Cardiac septum (tissue), 1 donor: ENCODE measurements around the gene CRMP1. TPM values are rescaled to one million over a fixed set of nuclear protein-coding genes. Genes with fewer than 3 reads are reported as not detected.

Source experiments
- DNase-seq: peaks from one replicate; pipeline ENCODE4 v3.0.0-alpha.2; 2020; ENCODE audit warnings: low spot score
- intact Hi-C: fragments of 100-400 bp; cut with DNase I; formaldehyde crosslinking; loops from one replicate; pipeline ENCODE4 v1.14.0; 2022
- long read RNA-seq: library from polyadenylated mRNA; unstranded; transcript quantifications from one replicate; pipeline ENCODE4 v2.0.0, GENCODE V29; 2021
- total RNA-seq: library from RNA; stranded (reverse); fragmentation: NEBNext Ultra II Directional; extraction: Animal tissue kit (Norgen Biotek cat#: 25700); gene quantifications from one replicate; pipeline ENCODE4 v1.2.1, GENCODE V29; 2021
- donor health status: DM: no; HTN: no; CAD: no.

CRMP1 gene
- total RNA-seq = 1.9 TPM
- long read RNA-seq, partial matches to known transcripts = 1 of 5 reads
- long read RNA-seq, other reads (novel, unspliced or antisense) = 0 of 5 reads

DNA sequence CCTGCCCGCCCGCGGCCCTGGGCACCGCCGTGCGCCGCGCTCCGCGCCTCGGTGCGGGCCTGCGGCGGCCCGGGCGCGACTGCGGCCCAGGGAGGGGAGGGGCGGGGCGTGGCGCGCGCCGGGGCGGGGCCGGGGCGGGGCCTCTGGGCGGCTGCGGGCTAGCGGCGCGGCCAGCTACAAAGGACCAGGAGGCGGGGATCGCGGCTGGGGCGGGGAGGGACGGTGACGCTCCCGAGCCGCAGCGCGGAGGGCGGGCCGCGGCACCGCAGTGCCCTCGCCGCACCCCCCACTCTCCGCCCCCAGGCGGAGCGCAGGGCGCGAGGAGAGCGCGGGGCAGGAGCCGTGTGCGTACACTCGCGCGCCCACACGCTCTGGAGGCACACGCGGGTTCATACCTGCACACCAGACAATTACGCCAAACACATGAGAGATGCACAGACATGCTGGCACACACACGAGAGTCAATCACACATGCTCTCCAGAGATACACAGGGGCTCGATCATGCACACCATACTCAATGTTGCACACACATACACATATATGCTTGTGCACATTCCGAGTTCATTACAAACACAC is at the start of gene CRMP1:
Gene CRMP1 (minus strand): TSS at position 83 of the 577 bp plus-strand sequence. CDS start 117 bp downstream, outside the sequence.
- intact Hi-C loops = no loop called here

DNA sequence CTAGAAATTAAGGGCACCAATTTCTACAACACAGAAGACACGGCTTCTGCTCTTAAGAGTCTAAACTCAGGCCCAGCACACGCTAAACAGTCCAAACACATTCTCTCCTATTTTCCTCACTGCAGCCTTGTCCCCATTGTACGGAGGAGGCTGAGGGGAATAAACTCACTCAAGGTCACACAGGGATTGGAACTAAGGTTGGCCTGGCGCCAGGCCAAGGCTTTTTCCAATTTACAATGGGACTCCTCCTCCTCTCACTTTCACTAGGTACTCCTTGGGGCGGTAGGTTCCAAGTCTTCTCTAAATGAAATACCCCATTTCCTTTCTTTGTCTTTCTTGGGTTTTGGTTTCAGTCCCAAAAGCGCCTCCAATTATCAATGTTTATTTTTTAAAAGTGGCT is 48.7 kb upstream of the CRMP1 start:
- intact Hi-C loops = no loop called here
- peak; percentile 51 for DNase-seq

More for the DNA sequence above, at the start of gene CRMP1:
- no peak for DNase-seq

DNA sequence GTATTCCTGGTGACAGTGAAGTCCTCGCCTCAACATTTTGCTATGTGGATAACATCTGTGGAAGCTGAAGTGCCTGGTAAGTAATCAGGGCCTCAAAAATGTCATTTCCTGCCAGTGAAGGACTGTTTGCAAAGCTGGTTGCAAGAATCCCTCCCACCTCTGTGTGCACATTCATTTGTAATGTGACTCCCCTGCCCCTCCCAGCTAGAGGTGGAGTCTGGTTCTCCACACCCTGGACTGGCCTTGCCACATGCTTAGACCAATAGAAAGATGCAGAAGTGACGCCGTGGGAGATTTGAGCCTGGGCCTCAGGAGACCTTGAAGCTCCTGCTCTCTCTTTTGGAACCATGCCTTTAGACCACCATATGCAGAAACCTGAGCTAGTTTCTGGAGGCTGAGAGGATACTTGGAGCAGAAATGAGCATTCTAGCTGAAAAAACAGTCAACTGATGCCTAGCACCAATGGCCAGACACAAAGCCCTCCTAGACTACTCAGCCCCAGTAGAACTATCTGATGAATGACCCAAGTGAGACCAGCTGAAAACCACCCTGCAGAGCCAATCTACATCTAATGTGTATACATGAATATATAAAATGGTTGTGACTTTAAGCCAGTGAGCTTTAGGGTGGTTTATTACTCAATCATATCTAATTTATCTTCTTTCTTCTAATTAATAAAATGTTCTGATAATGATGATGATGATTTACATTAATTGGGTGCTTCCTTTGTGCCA is 47.8 kb upstream of the CRMP1 start:
- intact Hi-C loops = no loop called here
- peak; percentile 27 for DNase-seq

DNA sequence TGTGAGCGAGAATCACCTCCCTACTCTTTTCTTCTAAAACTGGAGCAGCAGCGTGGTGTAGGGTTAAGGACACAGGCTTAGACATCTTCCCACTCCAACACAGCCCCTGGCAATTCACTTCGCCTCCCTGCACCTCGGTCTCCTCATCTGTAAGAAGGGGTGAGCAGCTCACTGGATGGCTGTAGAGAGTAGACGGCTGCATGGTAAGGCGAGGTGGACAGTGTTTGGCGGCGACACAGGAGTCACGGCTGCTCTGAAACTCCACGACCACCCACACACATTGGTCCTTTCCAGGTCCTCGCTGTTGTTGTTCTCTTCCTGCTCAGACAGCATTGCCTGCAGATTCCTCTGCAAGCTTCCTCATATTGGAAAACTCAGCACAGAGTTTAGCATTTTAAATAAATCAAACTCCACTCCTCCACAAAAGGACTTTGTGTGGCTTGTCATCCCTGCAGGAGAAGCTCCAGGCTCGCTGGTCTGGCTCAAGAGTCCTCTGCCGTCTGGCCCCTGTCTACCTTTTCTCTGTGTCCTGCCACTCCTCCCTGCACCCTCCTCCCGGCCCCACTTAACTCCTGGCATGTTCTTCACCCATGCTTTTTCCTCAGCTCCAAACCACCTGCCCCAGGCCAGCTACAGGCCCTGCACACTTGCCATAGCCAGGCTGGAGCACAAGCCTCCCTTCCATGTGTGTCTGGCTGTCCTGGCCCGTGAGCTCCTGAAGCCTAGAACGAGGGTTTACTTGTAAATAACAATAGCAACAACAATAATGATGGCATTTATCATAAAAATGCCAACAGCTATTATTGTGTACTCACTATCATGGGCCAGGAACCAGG is 41.3 kb upstream of the CRMP1 start:
- intact Hi-C loops = no loop called here
- peak; percentile 63 for DNase-seq

DNA sequence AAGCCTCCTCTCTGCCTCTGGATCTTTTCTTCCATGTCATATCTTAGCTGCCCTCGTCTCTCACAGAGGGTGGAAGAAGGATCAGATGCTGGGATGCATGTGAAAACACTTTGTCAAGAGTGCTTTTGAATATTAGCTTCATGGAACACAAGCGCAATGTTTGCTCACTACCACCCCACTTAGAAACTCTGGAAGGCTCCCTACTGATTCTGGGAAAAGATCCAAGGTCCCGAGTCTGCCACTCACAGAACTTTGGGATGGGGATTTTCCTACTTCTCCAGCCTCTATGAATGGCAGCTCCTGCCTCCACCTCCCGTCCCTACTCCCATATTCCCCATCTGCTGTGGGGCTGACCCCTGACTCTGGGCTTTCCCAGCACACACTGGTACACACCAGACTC is 40.2 kb upstream of the CRMP1 start:
- DNase-seq = peak; percentile 33
- intact Hi-C loops = no loop called here

DNA sequence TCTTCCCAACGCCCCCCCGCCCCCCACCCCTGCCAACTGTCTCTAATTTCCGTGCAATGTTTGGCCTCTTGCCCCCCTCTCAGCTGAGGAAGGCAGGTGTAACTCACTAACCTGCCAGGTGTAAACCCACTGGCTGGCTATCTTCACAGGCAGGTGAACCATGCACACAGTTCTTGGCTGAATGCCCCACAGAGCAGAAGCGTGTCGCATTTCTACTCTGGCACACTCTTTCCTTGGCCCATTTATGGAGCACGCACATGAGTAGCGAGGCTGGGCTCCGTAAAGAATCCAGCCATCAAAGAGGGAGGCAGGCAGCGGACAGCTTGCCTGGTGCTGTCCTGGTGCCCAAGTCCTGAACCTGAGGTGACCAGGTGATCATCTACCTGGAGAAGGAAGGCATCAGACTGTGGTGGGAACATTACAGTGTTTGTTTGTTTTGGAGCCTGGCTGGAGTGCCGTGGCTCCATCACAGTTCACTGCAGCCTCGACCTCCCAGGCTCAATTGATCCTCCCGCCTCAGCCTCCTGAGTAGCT is 39.2 kb upstream of the CRMP1 start:
- intact Hi-C loops = no loop called here
- DNase-seq = peak; percentile 47

DNA sequence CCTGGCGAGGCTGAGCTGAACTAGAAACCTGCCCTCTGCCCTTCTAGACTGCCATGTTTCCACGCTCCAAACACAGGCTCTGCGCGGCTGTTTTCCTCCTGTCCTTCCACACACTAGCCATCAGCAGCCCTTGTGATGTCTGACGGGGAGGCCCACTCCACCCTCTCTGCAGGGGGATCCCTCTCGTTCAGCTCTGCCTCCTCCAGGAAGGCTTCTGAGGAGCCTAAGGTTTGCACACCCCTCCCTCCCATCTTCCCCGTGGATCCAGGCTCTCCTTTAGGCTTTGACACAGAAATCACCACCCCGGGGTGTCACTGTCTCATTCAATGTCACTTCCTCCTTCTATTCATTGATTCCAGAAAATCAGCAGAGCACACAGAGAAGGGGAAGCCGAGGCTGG is 38.6 kb upstream of the CRMP1 start:
- intact Hi-C loops = no loop called here
- no peak for DNase-seq

DNA sequence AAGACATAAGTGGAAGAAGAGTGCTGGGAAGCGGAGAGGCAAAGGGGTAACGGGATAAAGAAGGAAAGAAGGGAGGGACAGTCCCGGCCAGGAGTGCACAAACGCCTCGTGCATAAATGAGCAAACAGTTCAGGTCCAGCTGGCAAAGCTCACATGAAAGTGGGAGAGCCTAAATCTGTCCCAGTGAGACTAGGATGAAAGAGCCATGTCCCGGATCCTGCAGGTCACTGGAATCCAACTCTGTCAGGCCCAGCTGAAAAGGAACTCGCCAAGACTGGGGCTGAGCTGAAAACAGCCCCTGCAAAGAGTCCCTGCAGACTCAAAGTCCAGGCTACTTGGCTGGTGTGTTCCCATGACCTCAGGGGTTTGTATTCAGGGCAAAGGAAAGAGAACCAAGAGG is 38.0 kb upstream of the CRMP1 start:
- DNase-seq = no peak
- intact Hi-C loops = no loop called here

DNA sequence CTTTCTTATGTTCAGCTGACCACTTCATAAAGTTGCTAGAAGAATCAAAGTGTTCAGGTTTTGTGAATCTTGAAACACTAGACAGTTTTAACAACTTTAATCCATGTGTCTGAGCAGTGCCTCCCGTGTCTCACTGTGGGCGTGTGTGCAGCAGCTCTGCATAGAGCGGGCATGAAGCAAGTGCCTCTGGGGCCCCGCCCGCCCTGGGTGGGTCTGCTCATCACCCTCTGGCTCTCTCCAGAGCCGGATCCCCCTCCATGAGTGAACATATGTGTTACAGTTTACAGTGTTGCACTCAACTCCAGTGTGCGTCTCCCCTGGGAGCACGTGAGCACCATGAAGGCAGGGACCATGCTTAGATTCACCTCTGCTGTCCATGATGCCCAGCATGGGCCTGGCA is 37.6 kb upstream of the CRMP1 start:
- intact Hi-C loops = no loop called here
- DNase-seq = peak; percentile 36

DNA sequence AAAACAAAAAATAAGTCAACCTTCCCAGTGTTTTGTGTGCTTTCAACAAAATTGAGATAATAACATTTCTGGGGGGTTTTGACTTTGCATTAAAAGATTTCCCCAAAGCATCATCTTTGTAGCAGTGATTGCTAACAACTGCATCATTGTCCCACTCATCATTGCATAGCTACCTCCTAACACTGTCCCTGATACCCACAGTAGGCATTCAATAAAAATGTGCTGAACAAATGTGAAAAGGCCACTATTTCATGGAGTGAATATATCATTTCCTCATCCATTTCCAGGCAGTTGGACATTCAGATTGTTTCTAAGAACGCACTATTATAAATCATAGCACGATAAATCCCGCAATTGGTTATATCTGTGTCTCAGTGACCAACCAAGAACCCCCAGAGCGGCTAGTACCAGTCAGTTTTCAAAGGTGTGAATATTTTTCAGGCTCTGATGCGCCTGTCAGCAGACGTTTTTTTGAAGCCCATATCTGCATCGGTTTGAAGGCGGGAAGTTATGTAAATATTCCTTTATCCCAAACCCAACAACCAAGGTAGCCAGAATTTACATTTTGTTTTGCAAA is 36.0 kb upstream of the CRMP1 start:
- intact Hi-C loops = no loop called here
- DNase-seq = no peak

DNA sequence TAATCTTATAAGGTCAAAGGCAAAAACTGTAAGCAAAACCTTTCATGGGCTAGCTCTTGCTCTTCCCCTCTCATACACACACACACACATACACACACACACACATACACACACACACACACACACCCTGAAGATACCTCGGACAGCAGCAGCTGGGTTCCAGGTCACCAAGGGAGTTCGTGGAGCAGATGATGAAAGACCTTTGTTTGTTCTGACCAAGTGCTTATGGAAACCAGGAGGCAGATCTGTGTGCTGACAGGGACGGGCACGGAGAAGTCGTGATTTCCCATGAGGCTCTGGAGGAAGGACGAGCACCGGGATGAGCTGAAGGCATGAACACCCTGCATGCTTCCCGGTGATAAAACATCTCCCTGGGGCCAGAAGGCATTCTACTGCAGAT is 35.4 kb upstream of the CRMP1 start:
- no peak for DNase-seq
- intact Hi-C loops = no loop called here

DNA sequence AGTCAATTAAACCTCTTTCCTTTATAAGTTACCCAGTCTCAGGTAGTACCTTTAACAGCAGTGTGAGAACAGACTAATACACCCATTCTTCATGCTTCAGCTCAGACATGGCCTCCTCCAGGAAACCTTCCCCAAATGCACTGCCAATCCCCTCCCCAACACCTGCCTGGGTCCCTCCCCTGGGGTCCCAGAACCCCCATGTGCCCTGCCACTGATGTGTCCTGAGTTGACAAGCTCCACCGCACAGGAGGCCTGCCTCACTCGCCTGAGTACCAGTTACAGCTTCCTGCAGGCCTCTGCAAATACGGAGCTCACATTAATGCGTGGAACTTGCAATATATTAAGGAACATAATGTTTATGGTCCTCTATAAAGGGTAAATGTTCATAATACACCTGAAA is 34.9 kb upstream of the CRMP1 start:
- DNase-seq = no peak
- intact Hi-C loops = no loop called here

DNA sequence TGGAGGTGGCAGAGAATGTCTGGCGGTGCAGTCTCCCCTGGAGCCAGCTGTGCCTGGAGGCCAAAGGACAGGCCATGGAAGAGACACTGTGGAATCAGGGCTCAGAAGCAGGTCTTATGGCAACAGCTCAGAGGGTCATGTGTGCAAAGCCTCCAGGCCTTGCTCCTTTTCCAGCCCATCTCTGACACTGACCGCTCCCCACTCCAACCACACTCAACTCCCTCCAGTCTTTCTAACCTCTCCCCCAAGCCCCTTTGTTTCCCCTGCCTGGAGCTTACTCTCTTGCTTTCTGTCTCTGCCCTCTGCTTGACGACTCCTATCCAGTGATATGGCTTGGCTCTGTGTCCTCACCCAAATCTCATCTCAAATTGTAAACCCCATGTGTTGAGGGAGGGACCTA is 34.2 kb upstream of the CRMP1 start:
- intact Hi-C loops = no loop called here
- DNase-seq = no peak

DNA sequence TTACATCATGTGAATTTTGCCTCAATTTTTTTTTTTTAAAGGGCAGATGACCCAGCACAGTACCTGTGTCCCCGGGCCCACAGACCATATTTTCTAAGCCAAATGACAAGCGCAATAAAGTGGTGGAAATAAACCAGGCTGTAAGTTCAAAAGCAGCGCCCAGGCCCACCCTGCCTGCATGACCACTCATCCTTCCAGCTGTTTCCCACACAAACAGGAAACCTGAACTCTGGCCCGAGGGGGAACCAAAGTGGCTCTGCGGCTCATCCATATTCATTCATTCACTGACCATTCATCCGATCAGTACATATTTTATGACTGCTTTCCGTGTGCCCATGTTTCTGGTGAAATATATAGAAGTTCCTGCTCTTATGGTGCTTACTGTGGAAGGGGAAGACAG is 33.7 kb upstream of the CRMP1 start:
- no peak for DNase-seq
- intact Hi-C loops = no loop called here

DNA sequence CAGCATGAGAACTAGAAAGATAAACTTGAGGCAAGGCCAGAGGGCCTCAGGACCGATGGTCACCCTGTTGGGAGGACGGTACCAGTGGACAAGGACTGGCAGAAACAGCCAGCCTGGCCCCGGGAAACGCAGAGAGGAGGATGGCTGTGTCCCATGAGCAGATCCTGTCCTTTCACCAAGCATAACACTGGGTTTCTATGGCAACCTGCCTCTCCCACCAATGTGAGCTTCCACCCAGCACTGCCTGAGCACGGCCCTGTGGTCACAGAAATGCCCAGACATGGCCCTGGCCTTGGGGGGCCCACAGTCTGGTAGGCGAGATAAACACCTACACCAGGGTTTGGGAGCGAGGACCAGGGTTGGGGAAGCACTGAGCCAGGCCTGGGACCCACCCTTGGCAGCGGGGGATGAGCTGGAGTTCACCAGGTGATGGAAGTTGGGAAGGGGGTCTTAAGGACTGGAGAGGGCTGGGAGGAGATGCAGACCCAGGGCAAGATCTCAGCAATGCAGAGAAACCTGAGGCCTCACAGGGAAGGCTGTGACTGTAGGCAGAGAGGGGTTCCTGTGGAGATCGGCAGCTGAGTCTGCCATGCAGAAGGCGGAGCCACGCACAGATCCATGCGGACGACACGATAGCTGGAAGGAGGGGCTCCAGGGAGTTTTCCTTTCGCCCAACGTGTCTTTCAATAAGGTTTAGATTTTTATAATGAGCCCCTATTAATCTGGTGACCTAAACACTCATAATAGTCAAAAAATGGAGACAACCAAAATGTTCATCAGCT is 32.7 kb upstream of the CRMP1 start:
- intact Hi-C loops = no loop called here
- DNase-seq = no peak

DNA sequence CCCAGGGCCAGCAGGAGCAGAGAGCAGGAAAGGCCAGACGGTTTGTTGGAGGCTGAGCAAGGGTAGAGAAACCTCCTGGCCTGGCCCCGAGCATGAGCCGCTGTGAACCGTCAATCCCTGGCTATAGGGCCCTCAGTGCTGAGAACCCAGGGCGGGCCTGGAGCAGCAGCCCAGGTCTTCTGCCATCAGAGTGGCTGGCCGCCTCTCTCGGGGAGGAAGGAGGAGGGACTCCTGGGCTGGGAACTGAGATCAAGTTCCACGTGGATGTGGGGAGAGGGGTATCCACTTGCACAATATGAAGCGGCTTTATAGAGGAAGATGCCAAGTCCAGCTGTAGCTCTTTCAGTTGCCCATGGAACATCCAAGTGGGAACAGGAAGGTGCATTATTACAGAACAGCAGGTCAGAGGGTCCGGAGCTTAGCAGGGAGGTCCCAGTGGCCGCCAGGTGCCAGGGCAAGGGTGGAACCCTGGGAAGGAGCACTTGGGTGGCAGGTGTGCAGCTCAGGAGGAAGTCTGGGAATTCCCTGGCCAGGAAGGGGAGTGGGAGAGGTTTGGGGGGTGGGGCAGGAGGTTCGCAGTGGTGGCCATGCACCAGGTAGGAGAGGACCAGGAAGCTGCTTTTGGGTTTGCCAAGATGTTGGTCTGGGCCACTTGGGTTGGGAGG is 31.7 kb upstream of the CRMP1 start:
- intact Hi-C loops = no loop called here
- no peak for DNase-seq

DNA sequence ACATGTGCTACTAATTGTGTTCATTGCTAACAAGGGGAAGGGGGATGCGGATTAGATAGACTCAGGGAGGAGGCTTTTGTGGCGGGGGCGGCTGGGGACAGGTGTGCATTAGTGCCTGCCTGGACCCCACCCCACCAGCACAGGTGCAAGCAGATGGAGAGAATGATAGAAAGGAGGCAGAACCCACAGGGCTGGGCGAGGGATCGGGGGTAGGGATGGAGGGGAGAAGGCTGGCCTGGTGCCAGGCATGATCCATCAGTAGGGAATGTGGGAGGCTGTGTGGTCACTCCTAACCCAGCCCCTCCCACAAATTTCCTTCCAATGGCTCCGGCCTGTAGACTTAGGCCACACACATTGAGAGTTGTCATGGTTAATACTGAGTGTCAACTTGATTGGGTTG is 30.5 kb upstream of the CRMP1 start:
- intact Hi-C loops = no loop called here
- no peak for DNase-seq

DNA sequence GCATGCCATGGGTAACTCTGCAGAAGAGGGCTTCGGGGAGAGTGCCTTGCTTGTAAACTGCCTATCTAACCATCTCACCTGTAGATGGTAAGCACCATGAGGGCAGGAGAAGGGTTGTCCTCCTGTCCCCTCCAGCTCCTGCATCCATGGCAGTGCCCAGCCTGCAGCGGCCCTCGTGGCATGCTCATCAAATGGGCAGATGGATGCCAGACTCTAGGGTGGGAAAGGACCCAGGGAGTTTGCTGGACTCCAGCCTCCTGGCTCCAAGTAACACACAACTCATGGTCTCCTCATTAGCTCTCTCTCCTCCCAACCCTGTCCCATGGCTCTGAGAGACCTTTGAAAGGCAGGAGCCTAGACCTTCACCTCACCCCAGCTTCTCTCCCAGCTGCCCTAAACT is 29.7 kb upstream of the CRMP1 start:
- DNase-seq = no peak
- intact Hi-C loops = no loop called here

DNA sequence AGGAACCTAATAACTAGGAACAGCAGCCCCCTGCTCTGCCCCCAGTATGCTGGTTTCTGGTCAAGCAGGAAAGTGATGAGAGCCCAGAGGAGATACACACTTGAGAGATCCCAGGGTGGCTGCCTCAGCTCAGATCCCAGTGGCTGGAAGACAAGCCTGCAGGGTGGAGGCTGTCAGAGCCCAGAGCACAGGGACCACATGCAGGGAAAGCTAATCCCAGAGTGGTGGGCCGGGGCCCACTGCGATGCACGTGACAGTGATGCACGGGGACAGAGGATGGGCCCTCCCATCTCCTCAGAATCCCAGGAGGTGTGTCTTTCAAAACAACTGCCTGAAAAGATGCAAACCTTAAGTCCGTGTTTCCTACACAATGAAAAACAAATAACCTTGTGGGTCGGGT is 29.1 kb upstream of the CRMP1 start:
- intact Hi-C loops = no loop called here
- DNase-seq = no peak
